Panc1 (cell line): Measurements from ENCODE around the gene POU4F1. TPM values are rescaled to one million over a fixed set of nuclear protein-coding genes. Genes with fewer than 3 reads are reported as not detected.
"Not testable (repeated sequence)": the region's sequence is repeated elsewhere in the genome, so short reads cannot be mapped to it uniquely, and the experiment has no call there.

Experiments used
- ATAC-seq: fragments of 200-7000 bp; cut with Tn5 transposase; 2 replicates; pipeline ENCODE4 v1.9.1; 2020; ENCODE audit warnings: mild to moderate bottlenecking, moderate library complexity
- BruUV-seq: library from RNA; stranded (reverse); fragments of 400-500 nt; replicated peaks from 2 replicates; lab custom pipeline; 2021; lab: Mats Ljungman, UMichigan
- CTCF ChIA-PET: fragments of 300-600 bp; sonication (Branson Sonifier 250); formaldehyde crosslinking; loops from one replicate; lab custom pipeline; 2022; ENCODE audit warnings: antibody characterized with exemption; lab: Charles Lee
- POLR2A ChIA-PET: fragments of 300-600 bp; sonication (Branson Sonifier 250); formaldehyde crosslinking; loops from one replicate; lab custom pipeline; 2022; ENCODE audit warnings: antibody characterized with exemption; lab: Charles Lee
- DNase-seq: peaks from one replicate; pipeline ENCODE4 v3.0.0-alpha.2; 2010; ENCODE audit warnings: low read depth, low spot score
- H3K27ac ChIP-seq: 2 replicates; pipeline ENCODE4 v1.5.1; 2011; ENCODE audit warnings: mild to moderate bottlenecking, low read length, inconsistent platforms
- H3K27me3 ChIP-seq: fragments of 200-500 bp; sonication (Bioruptor generic); 2 replicates; pipeline ENCODE4 v1.6.0; 2014; ENCODE audit warnings: low read length, inconsistent platforms; ENCODE audit not compliant: control insufficient read depth, insufficient read depth
- H3K36me3 ChIP-seq: fragments of 200-500 bp; sonication (Bioruptor generic); 2 replicates; pipeline ENCODE4 v1.5.1; 2014; ENCODE audit warnings: inconsistent platforms, mild to moderate bottlenecking, low read length, moderate library complexity; ENCODE audit not compliant: control insufficient read depth, insufficient read depth
- H3K4me1 ChIP-seq: 2 replicates; pipeline ENCODE4 v1.5.1; 2011; ENCODE audit warnings: inconsistent platforms, mild to moderate bottlenecking, low read length, moderate library complexity; ENCODE audit not compliant: control insufficient read depth, insufficient read depth
- H3K4me3 ChIP-seq, 2 experiments: 2 replicates each; pipeline ENCODE4 v1.5.1; 2011 to 2012; ENCODE audit warnings: low read depth in 2 of 2, low read length in 2 of 2, mild to moderate bottlenecking in 2 of 2, inconsistent platforms in 1 of 2, moderate library complexity in 1 of 2
- H3K9me3 ChIP-seq: fragments of 200-500 bp; sonication (Bioruptor generic); 2 replicates; pipeline ENCODE4 v1.5.1; 2014; ENCODE audit warnings: low read depth, mild to moderate bottlenecking, inconsistent platforms, low read length, moderate library complexity; ENCODE audit not compliant: control insufficient read depth, insufficient read depth
- POLR2AphosphoS5 ChIP-seq: IDR thresholded peaks from 2 replicates; pipeline ENCODE4 v1.6.1; 2012; ENCODE audit warnings: mild to moderate bottlenecking, low read depth, low read length, moderate library complexity
- REST ChIP-seq, 2 experiments: IDR thresholded peaks; 2 replicates each; pipeline ENCODE4 v1.6.1; 2011 to 2012; ENCODE audit warnings: low read depth in 2 of 2, control low read depth in 1 of 2, low read length in 1 of 2, mild to moderate bottlenecking in 1 of 2, moderate library complexity in 1 of 2; ENCODE audit not compliant: insufficient read depth in 1 of 2
- SIN3A ChIP-seq: IDR thresholded peaks from 2 replicates; pipeline ENCODE4 v1.6.1; 2012; ENCODE audit warnings: low read depth, mild to moderate bottlenecking, low read length, moderate library complexity, borderline replicate concordance; ENCODE audit not compliant: insufficient read depth
- TCF7L2 ChIP-seq: IDR thresholded peaks from 2 replicates; pipeline ENCODE4 v1.6.1; 2011; ENCODE audit warnings: mild to moderate bottlenecking, low read depth, low read length, inconsistent platforms
- in situ Hi-C: cut with HindIII; loops from 2 replicates; pipeline ENCODE4 v1.10.0; 2016; ENCODE audit warnings: low sequenced_read_pairs, low pct_unique_long_range_greater_than_20kb
- intact Hi-C: fragments of 100-400 bp; cut with micrococcal nuclease; formaldehyde crosslinking; loops from one replicate; pipeline ENCODE4 v1.10.0; 2022; ENCODE audit not compliant: unreplicated experiment
- total RNA-seq: library from RNA; stranded (reverse); gene quantifications from one replicate; pipeline ENCODE4 v1.2.1, GENCODE V29; 2021; ENCODE audit not compliant: unreplicated experiment
- TF ChIP-seq, protein P1 (sequence below): fragments of 450-650 bp; IDR thresholded peaks from 2 replicates; pipeline ENCODE4 v1.5.1; 2017; ENCODE audit warnings: mild to moderate bottlenecking

The POU4F1 gene
- total RNA-seq, 1 experiment from 2014 or later: not detected

GRCh38 chr13:78650717-78651083, 47.3 kb upstream of the POU4F1 start:
- H3K9me3 ChIP-seq: no peaks in the 10 kb centered on the region
- no TSS peak for BruUV-seq
- intact Hi-C loops: no loop called here
- no peak overlapping the region for H3K4me3 ChIP-seq
- no peak for DNase-seq
- H3K4me1 ChIP-seq: no peaks in the 10 kb centered on the region
- CTCF ChIA-PET: no interaction called here
- no peak for TF ChIP-seq POLR2AphosphoS5
- TF ChIP-seq REST (IDR thresholded peaks at IDR 0.05; ENCODE audit: insufficient read depth in 1 of 2, low read depth in 2 of 2, low read length in 1 of 2): no peak
- TF ChIP-seq, protein P1, sequence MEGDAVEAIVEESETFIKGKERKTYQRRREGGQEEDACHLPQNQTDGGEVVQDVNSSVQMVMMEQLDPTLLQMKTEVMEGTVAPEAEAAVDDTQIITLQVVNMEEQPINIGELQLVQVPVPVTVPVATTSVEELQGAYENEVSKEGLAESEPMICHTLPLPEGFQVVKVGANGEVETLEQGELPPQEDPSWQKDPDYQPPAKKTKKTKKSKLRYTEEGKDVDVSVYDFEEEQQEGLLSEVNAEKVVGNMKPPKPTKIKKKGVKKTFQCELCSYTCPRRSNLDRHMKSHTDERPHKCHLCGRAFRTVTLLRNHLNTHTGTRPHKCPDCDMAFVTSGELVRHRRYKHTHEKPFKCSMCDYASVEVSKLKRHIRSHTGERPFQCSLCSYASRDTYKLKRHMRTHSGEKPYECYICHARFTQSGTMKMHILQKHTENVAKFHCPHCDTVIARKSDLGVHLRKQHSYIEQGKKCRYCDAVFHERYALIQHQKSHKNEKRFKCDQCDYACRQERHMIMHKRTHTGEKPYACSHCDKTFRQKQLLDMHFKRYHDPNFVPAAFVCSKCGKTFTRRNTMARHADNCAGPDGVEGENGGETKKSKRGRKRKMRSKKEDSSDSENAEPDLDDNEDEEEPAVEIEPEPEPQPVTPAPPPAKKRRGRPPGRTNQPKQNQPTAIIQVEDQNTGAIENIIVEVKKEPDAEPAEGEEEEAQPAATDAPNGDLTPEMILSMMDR: no peak
- no peak for TF ChIP-seq SIN3A
- no peak for TF ChIP-seq TCF7L2
- POLR2A ChIA-PET: no interaction called here
- no peaks in the 10 kb centered on the region for H3K27me3 ChIP-seq
- in situ Hi-C loops: no loop called here
- no peak for ATAC-seq
- H3K27ac ChIP-seq: no peak overlapping the region
- H3K36me3 ChIP-seq: no peaks in the 10 kb centered on the region; the same call in 1 of the 2 replicates

DNA sequence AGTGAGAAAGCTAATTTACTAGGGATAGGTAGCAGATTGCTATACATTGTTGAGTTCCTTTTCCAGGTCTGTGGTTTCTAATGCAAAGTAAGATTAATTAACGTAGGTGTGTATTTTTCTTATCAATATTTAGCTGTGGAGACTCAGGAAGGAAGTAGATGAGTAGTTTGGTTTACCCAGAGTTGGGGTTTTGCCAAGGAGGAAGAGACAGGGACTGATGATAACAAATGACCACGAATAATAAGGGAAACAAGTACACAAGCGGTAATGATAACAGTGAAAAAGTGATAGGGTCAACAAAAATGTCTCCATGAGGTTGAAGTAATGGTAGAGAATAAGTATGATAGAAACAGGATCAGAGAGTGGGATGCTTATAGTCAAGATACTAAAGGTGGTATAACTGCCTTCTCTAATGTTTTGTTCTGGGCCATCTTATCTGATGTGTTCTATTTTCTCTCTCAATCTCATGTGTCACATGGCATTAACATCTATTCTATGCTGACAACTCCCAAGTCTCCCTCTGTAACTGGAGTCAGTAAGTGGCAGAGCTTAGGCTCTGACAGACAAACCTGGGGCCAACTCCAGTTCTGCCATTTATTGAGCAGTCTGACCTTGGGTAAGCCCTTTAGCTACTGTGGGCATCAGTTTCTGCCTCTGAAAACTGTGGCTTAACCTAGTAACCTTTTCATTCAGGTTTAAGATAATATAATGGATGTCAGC, 46.8 kb upstream of the POU4F1 start:
- Histone ChIP-seq H3K9me3 (no peaks in the 10 kb centered on the region), H3K27ac (no peak overlapping the region), H3K4me1 (no peaks in the 10 kb centered on the region), H3K4me3 (no peak overlapping the region), H3K36me3 (no peaks in the 10 kb centered on the region; the same call in 1 of the 2 replicates), H3K27me3 (no peaks in the 10 kb centered on the region)
- DNase-seq (no peak), ATAC-seq (no peak)
- intact Hi-C loops (no loop called here), in situ Hi-C loops (no loop called here)
- BruUV-seq: no TSS peak
- ChIA-PET POLR2A (no interaction called here), CTCF (no interaction called here)
- no peak for TF ChIP-seq POLR2AphosphoS5
- no peak for TF ChIP-seq REST (IDR thresholded peaks at IDR 0.05; ENCODE audit: insufficient read depth in 1 of 2, low read depth in 2 of 2, low read length in 1 of 2)
- TF ChIP-seq, protein P1: no peak
- TF ChIP-seq TCF7L2: no peak
- TF ChIP-seq SIN3A: no peak

- CTCF ChIA-PET: not testable (repeated sequence)
Measured at GRCh38 chr13:78647109-78647678, 43.8 kb upstream of the POU4F1 start.

More at GRCh38 chr13:78647109-78647678, 43.8 kb upstream of the POU4F1 start:
- in situ Hi-C loops, H3K4me3 ChIP-seq, BruUV-seq, H3K9me3 ChIP-seq, H3K27ac ChIP-seq, H3K27me3 ChIP-seq, H3K4me1 ChIP-seq, H3K36me3 ChIP-seq, POLR2A ChIA-PET, DNase-seq, ATAC-seq, intact Hi-C loops: not testable (repeated sequence)
